SK-MEL-5 (cell line): Measurements from ENCODE around the gene SNAI3. TPM values are rescaled to one million over a fixed set of nuclear protein-coding genes. Genes with fewer than 3 reads are reported as not detected.
A peak's percentile ranks its signal among the peaks of the same experiment; 100 is the strongest.

ENCODE experiments used
- DNase-seq: peaks from one replicate; pipeline ENCODE4 v3.0.0-alpha.2; 2016; ENCODE audit warnings: low read depth, low spot score
- in situ Hi-C: cut with HindIII; loops from 2 replicates; pipeline ENCODE4 v1.10.0; 2016; ENCODE audit warnings: low sequenced_read_pairs, high pct_unique_total_duplicates, low pct_unique_long_range_greater_than_20kb
- total RNA-seq: library from RNA; depleted of rRNA; stranded (reverse); fragments of >200 nt; shearing (Covaris generic); gene quantifications from 2 replicates; pipeline ENCODE4 v1.2.3, GENCODE V29; 2014; rRNA removed

Gene SNAI3
- total RNA-seq, 1 experiment from 2014 or later, result not detected

- in situ Hi-C loops, result no loop called here
- DNase-seq, result no peak
Measured at GRCh38 chr16:88635671-88636319, 50.5 kb downstream of the SNAI3 start.

GRCh38 chr16:88634994-88635670 is 51.2 kb downstream of the SNAI3 start:
- DNase-seq, result no peak
- in situ Hi-C loops, result no loop called here

GRCh38 chr16:88634141-88634993 is 51.9 kb downstream of the SNAI3 start:
- in situ Hi-C loops, result no loop called here
- DNase-seq, result no peak

- in situ Hi-C loops, result no loop called here
- DNase-seq, result peak; percentile 27
Measured at GRCh38 chr16:88633684-88634140, 52.6 kb downstream of the SNAI3 start.

GRCh38 chr16:88632587-88632930 is 53.7 kb downstream of the SNAI3 start:
- in situ Hi-C loops, result no loop called here
- no peak for DNase-seq

- in situ Hi-C loops, result no loop called here
Measured at GRCh38 chr16:88631920-88632586, 54.3 kb downstream of the SNAI3 start.

GRCh38 chr16:88631384-88631783 is 54.9 kb downstream of the SNAI3 start:
- in situ Hi-C loops, result no loop called here
- no peak for DNase-seq

More at GRCh38 chr16:88631920-88632586, 54.3 kb downstream of the SNAI3 start:
- no peak for DNase-seq

- in situ Hi-C loops, result no loop called here
- DNase-seq, result no peak
Measured at GRCh38 chr16:88630941-88631340, 55.4 kb downstream of the SNAI3 start.

- no peak for DNase-seq
- in situ Hi-C loops, result no loop called here
Measured at GRCh38 chr16:88630433-88630832, 55.9 kb downstream of the SNAI3 start.

- in situ Hi-C loops, result no loop called here
Measured at GRCh38 chr16:88629835-88630234, 56.5 kb downstream of the SNAI3 start.

GRCh38 chr16:88628512-88628974 is 57.8 kb downstream of the SNAI3 start:
- in situ Hi-C loops, result no loop called here
- DNase-seq, result peak; percentile 51

More at GRCh38 chr16:88629835-88630234, 56.5 kb downstream of the SNAI3 start:
- DNase-seq, result no peak

Other genes with a start within 250 kb of the SNAI3 start
- gene ZFPM1, start 233.2 kb downstream of the SNAI3 start, total RNA-seq, result 0.13 and 0.29 TPM in 2 replicates
- gene ZC3H18, start 116.1 kb downstream of the SNAI3 start, total RNA-seq, result 5.9 and 10.4 TPM in 2 replicates
- gene IL17C, start 47.9 kb downstream of the SNAI3 start, total RNA-seq, result not detected in 2 replicates
- 34.2 and 41.9 TPM in 2 replicates for gene CYBA, start 35.5 kb downstream of the SNAI3 start, total RNA-seq
- 11.6 and 13.0 TPM in 2 replicates for gene MVD, start 23.4 kb downstream of the SNAI3 start, total RNA-seq
- 9.6 TPM in 2 replicates for gene RNF166, start 19.9 kb upstream of the SNAI3 start, total RNA-seq
- gene CTU2, start 20.0 kb upstream of the SNAI3 start, total RNA-seq, result 15.1 and 15.5 TPM in 2 replicates
- gene PIEZO1, start 98.7 kb upstream of the SNAI3 start, total RNA-seq, result 44.1 and 48.7 TPM in 2 replicates
- 13.8 and 17.4 TPM in 2 replicates for gene CDT1, start 117.3 kb upstream of the SNAI3 start, total RNA-seq
- gene APRT, start 125.4 kb upstream of the SNAI3 start, total RNA-seq, result 209 and 226 TPM in 2 replicates
- 15.2 and 15.4 TPM in 2 replicates for gene GALNS, start 170.4 kb upstream of the SNAI3 start, total RNA-seq
- 79.3 and 86.0 TPM in 2 replicates for gene TRAPPC2L, start 170.6 kb upstream of the SNAI3 start, total RNA-seq
- gene PABPN1L, start 180.2 kb upstream of the SNAI3 start, total RNA-seq, result not detected in 2 replicates